Hepatocyte (in vitro differentiated cells): ENCODE results near the gene RAPGEF5. TPM values are rescaled to one million over a fixed set of nuclear protein-coding genes. Genes with fewer than 3 reads are reported as not detected.

Experiments
- DNase-seq: peaks from one replicate; pipeline ENCODE4 v3.0.0-alpha.2; 2016; ENCODE audit warnings: low spot score
- H2AFZ ChIP-seq: fragments of 200-600 bp; sonication (generic); 2 replicates; pipeline ENCODE4 v1.6.0; 2016; ENCODE audit warnings: antibody characterized with exemption, mild to moderate bottlenecking
- H3K27ac ChIP-seq: fragments of 200-600 bp; sonication (generic); 2 replicates; pipeline ENCODE4 v1.5.1; 2016; ENCODE audit warnings: mild to moderate bottlenecking
- H3K27me3 ChIP-seq: fragments of 200-600 bp; sonication (generic); 2 replicates; pipeline ENCODE4 v1.6.1; 2016
- H3K36me3 ChIP-seq: fragments of 200-600 bp; sonication (generic); replicated peaks from 2 replicates; pipeline ENCODE4 v1.5.1; 2016; ENCODE audit warnings: low read depth; ENCODE audit not compliant: insufficient read depth
- H3K4me1 ChIP-seq: fragments of 200-600 bp; sonication (generic); 2 replicates; pipeline ENCODE4 v1.5.1; 2016; ENCODE audit warnings: mild to moderate bottlenecking, moderate library complexity; ENCODE audit not compliant: insufficient read depth
- H3K4me2 ChIP-seq: fragments of 200-600 bp; sonication (generic); 2 replicates; pipeline ENCODE4 v1.6.0; 2016
- H3K4me3 ChIP-seq: fragments of 200-600 bp; sonication (generic); 2 replicates; pipeline ENCODE4 v1.5.1; 2016; ENCODE audit warnings: mild to moderate bottlenecking
- H3K79me2 ChIP-seq: fragments of 200-600 bp; sonication (generic); 2 replicates; pipeline ENCODE4 v1.6.0; 2017; ENCODE audit warnings: mild to moderate bottlenecking
- H3K9me2 ChIP-seq: fragments of 200-600 bp; sonication (generic); replicated peaks from 2 replicates; pipeline ENCODE4 v1.6.0; 2017; ENCODE audit warnings: mild to moderate bottlenecking; ENCODE audit not compliant: insufficient read depth
- H3K9me3 ChIP-seq: fragments of 200-600 bp; sonication (generic); 2 replicates; pipeline ENCODE4 v1.5.1; 2016; ENCODE audit warnings: low read depth, mild to moderate bottlenecking
- H4K20me1 ChIP-seq: fragments of 200-600 bp; sonication (generic); 2 replicates; pipeline ENCODE4 v1.6.0; 2016; ENCODE audit warnings: mild to moderate bottlenecking; ENCODE audit not compliant: insufficient read depth, poor library complexity, severe bottlenecking
- EZH2 ChIP-seq: fragments of 200-600 bp; sonication (generic); IDR thresholded peaks from 2 replicates; pipeline ENCODE4 v1.6.1; 2016; ENCODE audit warnings: antibody characterized with exemption, mild to moderate bottlenecking, borderline replicate concordance
- EZH2phosphoT487 ChIP-seq: fragments of 200-600 bp; sonication (generic); IDR thresholded peaks from one replicate; pipeline ENCODE4 v1.6.1; 2018; ENCODE audit warnings: antibody characterized with exemption, mild to moderate bottlenecking, low read depth, moderate library complexity; ENCODE audit not compliant: unreplicated experiment, severe bottlenecking
- WGBS: methylation state at CpG from one replicate; pipeline ENCODE4 v1.1.6; 2016; ENCODE audit warnings: low lambda C conversion rate; ENCODE audit errors: missing lambda C conversion rate; 5-methylcytosine and 5-hydroxymethylcytosine counted together
- polyA plus RNA-seq: library from polyadenylated mRNA; unstranded; fragments of >200 nt; fragmentation: Nextera tagmentation; extraction: Ambion mirVana; gene quantifications from 2 replicates; pipeline ENCODE4 v1.2.1, GENCODE V29; 2016
- total RNA-seq: library from RNA; depleted of rRNA; stranded (reverse); fragments of >200 nt; gene quantifications from 2 replicates; pipeline ENCODE4 v1.2.3, GENCODE V29; 2014
- TF ChIP-seq, protein P1 (sequence below): fragments of 200-600 bp; sonication (generic); IDR thresholded peaks from 2 replicates; pipeline ENCODE4 v1.5.1; 2016; ENCODE audit warnings: antibody characterized with exemption, mild to moderate bottlenecking; ENCODE audit not compliant: poor library complexity

RAPGEF5 gene
- total and polyA plus RNA-seq, 2 experiments from 2014 or later = 5.2 to 14.5 TPM

- no peak overlapping the region for H3K27ac ChIP-seq
- no peaks in the 10 kb centered on the region for H3K4me1 ChIP-seq
- TF ChIP-seq EZH2phosphoT487 (no peak), EZH2 (no peak)
- TF ChIP-seq, protein P1, sequence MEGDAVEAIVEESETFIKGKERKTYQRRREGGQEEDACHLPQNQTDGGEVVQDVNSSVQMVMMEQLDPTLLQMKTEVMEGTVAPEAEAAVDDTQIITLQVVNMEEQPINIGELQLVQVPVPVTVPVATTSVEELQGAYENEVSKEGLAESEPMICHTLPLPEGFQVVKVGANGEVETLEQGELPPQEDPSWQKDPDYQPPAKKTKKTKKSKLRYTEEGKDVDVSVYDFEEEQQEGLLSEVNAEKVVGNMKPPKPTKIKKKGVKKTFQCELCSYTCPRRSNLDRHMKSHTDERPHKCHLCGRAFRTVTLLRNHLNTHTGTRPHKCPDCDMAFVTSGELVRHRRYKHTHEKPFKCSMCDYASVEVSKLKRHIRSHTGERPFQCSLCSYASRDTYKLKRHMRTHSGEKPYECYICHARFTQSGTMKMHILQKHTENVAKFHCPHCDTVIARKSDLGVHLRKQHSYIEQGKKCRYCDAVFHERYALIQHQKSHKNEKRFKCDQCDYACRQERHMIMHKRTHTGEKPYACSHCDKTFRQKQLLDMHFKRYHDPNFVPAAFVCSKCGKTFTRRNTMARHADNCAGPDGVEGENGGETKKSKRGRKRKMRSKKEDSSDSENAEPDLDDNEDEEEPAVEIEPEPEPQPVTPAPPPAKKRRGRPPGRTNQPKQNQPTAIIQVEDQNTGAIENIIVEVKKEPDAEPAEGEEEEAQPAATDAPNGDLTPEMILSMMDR = no peak
- H3K27me3 ChIP-seq = no peaks in the 10 kb centered on the region
- H4K20me1 ChIP-seq = no peaks in the 10 kb centered on the region
- H3K4me2 ChIP-seq = no peak overlapping the region
- DNase-seq = no peak
- H3K79me2 ChIP-seq = no peaks in the 10 kb centered on the region
- no peak overlapping the region for H3K4me3 ChIP-seq
- H3K9me3 ChIP-seq = no peaks in the 10 kb centered on the region
- no peak overlapping the region for H2AFZ ChIP-seq
- H3K36me3 ChIP-seq = no peaks in the 10 kb centered on the region
- 83% methylated on average over 10 of the region's 10 CpGs for WGBS
- H3K9me2 ChIP-seq = no peaks in the 10 kb centered on the region
Observed at GRCh38 chr7:22400150-22400814, 43.3 kb upstream of the RAPGEF5 start.

- no peaks in the 10 kb centered on the region for H3K27me3 ChIP-seq
- H3K27ac ChIP-seq = no peak overlapping the region
- no peaks in the 10 kb centered on the region for H3K79me2 ChIP-seq
- no peak for DNase-seq
- TF ChIP-seq, protein P1 = no peak
- TF ChIP-seq EZH2 (no peak), EZH2phosphoT487 (no peak)
- no peaks in the 10 kb centered on the region for H3K9me3 ChIP-seq
- no peak overlapping the region for H3K4me3 ChIP-seq
- H2AFZ ChIP-seq = no peak overlapping the region
- no peaks in the 10 kb centered on the region for H3K9me2 ChIP-seq
- H4K20me1 ChIP-seq = no peaks in the 10 kb centered on the region
- H3K36me3 ChIP-seq = no peaks in the 10 kb centered on the region
- peaks cover 4% of the 10 kb centered on the region for H3K4me1 ChIP-seq
- 89% methylated on average over 2 of the region's 2 CpGs for WGBS
- H3K4me2 ChIP-seq = no peak overlapping the region
Observed at GRCh38 chr7:22399546-22399945, 42.6 kb upstream of the RAPGEF5 start.

DNA sequence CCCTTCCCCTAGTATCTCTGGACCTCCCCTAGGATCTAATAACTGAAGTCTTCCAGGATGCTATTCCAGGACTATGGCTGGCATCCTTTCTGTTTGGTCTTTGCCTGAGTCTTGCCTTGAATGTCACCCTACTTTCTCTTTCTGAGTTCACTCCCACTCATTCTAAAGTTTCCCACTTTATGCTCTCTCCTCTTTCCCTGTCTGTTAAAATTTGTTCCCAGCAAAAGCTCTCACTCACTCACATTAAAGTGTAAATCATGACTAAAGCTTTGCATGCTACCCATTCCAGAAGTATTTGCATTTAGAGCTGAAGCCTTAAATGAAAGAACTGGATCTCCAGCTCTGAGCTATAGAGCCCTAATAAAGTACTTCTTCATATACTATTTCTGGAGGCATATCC is 42.1 kb upstream of the RAPGEF5 start:
- no peaks in the 10 kb centered on the region for H3K9me3 ChIP-seq
- H3K27me3 ChIP-seq = no peaks in the 10 kb centered on the region
- no peak overlapping the region for H3K4me2 ChIP-seq
- H3K4me1 ChIP-seq = peaks cover 7% of the 10 kb centered on the region
- no peak overlapping the region for H3K27ac ChIP-seq
- TF ChIP-seq, protein P1 = no peak
- no peak for TF ChIP-seq EZH2
- TF ChIP-seq EZH2phosphoT487 = no peak
- H3K9me2 ChIP-seq = no peaks in the 10 kb centered on the region
- H4K20me1 ChIP-seq = no peaks in the 10 kb centered on the region
- H3K79me2 ChIP-seq = no peaks in the 10 kb centered on the region
- no peak overlapping the region for H3K4me3 ChIP-seq
- no peaks in the 10 kb centered on the region for H3K36me3 ChIP-seq
- H2AFZ ChIP-seq = no peak overlapping the region
- DNase-seq = no peak
